ENCODE measurements around the gene PLCZ1. TPM values are rescaled to one million over a fixed set of nuclear protein-coding genes. Genes with fewer than 3 reads are reported as not detected.
"Not testable (repeated sequence)": the region's sequence is repeated elsewhere in the genome, so short reads cannot be mapped to it uniquely, and the experiment has no call there.

PLCZ1 gene
- total RNA-seq, 1 experiment from 2014 or later = not detected

- DNase-seq (ENCODE audit: low spot score) = no peak
- TF ChIP-seq CTCF (conservative IDR thresholded peaks at IDR 0.05; ENCODE audit: low read depth, low read length) (no peak), EZH2 (IDR thresholded peaks at IDR 0.05; ENCODE audit: borderline replicate concordance, low read depth, low read length, poor library complexity, severe bottlenecking) (no peak)
- Histone ChIP-seq H3K9me3 (ENCODE audit: low read depth, low read length, poor library complexity, severe bottlenecking) (no peaks in the 10 kb centered on the region), H3K4me1 (ENCODE audit: insufficient read depth, low read length, poor library complexity, severe bottlenecking) (no peaks in the 10 kb centered on the region), H3K36me3 (ENCODE audit: insufficient read depth, low read length, poor library complexity, severe bottlenecking) (no peaks in the 10 kb centered on the region), H3K4me3 (ENCODE audit: low read depth, low read length, poor library complexity, severe bottlenecking) (no peak overlapping the region), H3K27me3 (replicated peaks; ENCODE audit: insufficient read depth, low read depth, low read length, poor library complexity) (no peaks in the 10 kb centered on the region), H3K27ac (ENCODE audit: low read depth, low read length, poor library complexity, severe bottlenecking) (no peak overlapping the region)
- ChIA-PET POLR2A (ENCODE audit: low non-redundant PET) (no interaction called here), CTCF (interaction anchor here (0.6 kb wide), 1 partner anchor 1846 kb away, joined by 8 read pairs; no protein-coding TSS in a partner anchor)
- intact Hi-C loops (cut with micrococcal nuclease; ENCODE audit: unreplicated experiment) = no loop called here
- BruUV-seq (replicated peaks) = no TSS peak
Measured at GRCh38 chr12:18703321-18703720, 34.5 kb downstream of the PLCZ1 start.

GRCh38 chr12:18700271-18700670, 37.5 kb downstream of the PLCZ1 start:
- intact Hi-C loops (cut with micrococcal nuclease; ENCODE audit: unreplicated experiment) = no loop called here
- H3K36me3 ChIP-seq (ENCODE audit: insufficient read depth, low read length, poor library complexity, severe bottlenecking) = no peaks in the 10 kb centered on the region
- no peaks in the 10 kb centered on the region for H3K27me3 ChIP-seq (replicated peaks; ENCODE audit: insufficient read depth, low read depth, low read length, poor library complexity)
- DNase-seq (ENCODE audit: low spot score) = no peak
- no TSS peak for BruUV-seq (replicated peaks)
- no peak overlapping the region for H3K4me3 ChIP-seq (ENCODE audit: low read depth, low read length, poor library complexity, severe bottlenecking)
- H3K27ac ChIP-seq (ENCODE audit: low read depth, low read length, poor library complexity, severe bottlenecking) = no peak overlapping the region
- H3K4me1 ChIP-seq (ENCODE audit: insufficient read depth, low read length, poor library complexity, severe bottlenecking) = no peaks in the 10 kb centered on the region
- ChIA-PET POLR2A (ENCODE audit: low non-redundant PET) (no interaction called here), CTCF (no interaction called here)
- no peaks in the 10 kb centered on the region for H3K9me3 ChIP-seq (ENCODE audit: low read depth, low read length, poor library complexity, severe bottlenecking)
- TF ChIP-seq EZH2 (IDR thresholded peaks at IDR 0.05; ENCODE audit: borderline replicate concordance, low read depth, low read length, poor library complexity, severe bottlenecking) (no peak), CTCF (conservative IDR thresholded peaks at IDR 0.05; ENCODE audit: low read depth, low read length) (no peak)

GRCh38 chr12:18696971-18697602, 40.7 kb downstream of the PLCZ1 start:
- BruUV-seq (replicated peaks) = no TSS peak
- no peak for DNase-seq (ENCODE audit: low spot score)
- Histone ChIP-seq H3K27me3 (replicated peaks; ENCODE audit: insufficient read depth, low read depth, low read length, poor library complexity) (no peaks in the 10 kb centered on the region), H3K4me1 (ENCODE audit: insufficient read depth, low read length, poor library complexity, severe bottlenecking) (no peaks in the 10 kb centered on the region), H3K9me3 (ENCODE audit: low read depth, low read length, poor library complexity, severe bottlenecking) (no peaks in the 10 kb centered on the region), H3K4me3 (ENCODE audit: low read depth, low read length, poor library complexity, severe bottlenecking) (no peak overlapping the region), H3K36me3 (ENCODE audit: insufficient read depth, low read length, poor library complexity, severe bottlenecking) (no peaks in the 10 kb centered on the region), H3K27ac (ENCODE audit: low read depth, low read length, poor library complexity, severe bottlenecking) (no peak overlapping the region)
- ChIA-PET CTCF (no interaction called here), POLR2A (ENCODE audit: low non-redundant PET) (no interaction called here)
- TF ChIP-seq EZH2 (IDR thresholded peaks at IDR 0.05; ENCODE audit: borderline replicate concordance, low read depth, low read length, poor library complexity, severe bottlenecking) (no peak), CTCF (conservative IDR thresholded peaks at IDR 0.05; ENCODE audit: low read depth, low read length) (no peak)
- intact Hi-C loops (cut with micrococcal nuclease; ENCODE audit: unreplicated experiment) = no loop called here

DNA sequence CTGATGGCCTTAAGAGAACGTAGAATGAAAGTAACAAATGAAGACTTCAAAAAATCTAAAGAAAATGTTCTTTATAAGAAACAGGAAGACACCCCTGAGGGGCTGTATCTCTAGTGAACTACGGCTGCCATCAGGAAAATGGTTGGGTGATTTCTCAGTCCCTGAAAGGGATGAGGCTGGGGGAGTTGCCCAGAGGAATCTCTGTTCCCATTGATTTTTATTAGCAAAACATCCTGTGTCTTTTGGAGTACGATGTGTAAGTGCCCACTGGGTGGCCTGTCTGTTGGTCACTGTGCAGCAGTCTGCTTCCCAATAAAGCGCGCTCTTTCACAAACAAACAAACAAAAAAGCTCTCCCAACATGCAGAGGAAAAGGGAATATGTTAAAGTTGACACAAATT, 43.8 kb downstream of the PLCZ1 start:
- DNase-seq (ENCODE audit: low spot score); H3K4me1 ChIP-seq (ENCODE audit: insufficient read depth, low read length, poor library complexity, severe bottlenecking); BruUV-seq (replicated peaks); CTCF ChIA-PET; H3K27me3 ChIP-seq (replicated peaks; ENCODE audit: insufficient read depth, low read depth, low read length, poor library complexity); POLR2A ChIA-PET (ENCODE audit: low non-redundant PET); H3K4me3 ChIP-seq (ENCODE audit: low read depth, low read length, poor library complexity, severe bottlenecking); H3K9me3 ChIP-seq (ENCODE audit: low read depth, low read length, poor library complexity, severe bottlenecking); H3K36me3 ChIP-seq (ENCODE audit: insufficient read depth, low read length, poor library complexity, severe bottlenecking); H3K27ac ChIP-seq (ENCODE audit: low read depth, low read length, poor library complexity, severe bottlenecking); intact Hi-C loops (cut with micrococcal nuclease; ENCODE audit: unreplicated experiment): not testable (repeated sequence)

All from A673 (cell line).